Measurements from ENCODE around the gene TGOLN2.

Gene TGOLN2

GRCh38 chr2:85309699-85310321 is 18.0 kb downstream of the TGOLN2 start:
- FAIRE-seq: no peak

GRCh38 chr2:85308896-85309555 is 18.8 kb downstream of the TGOLN2 start:
- DNase-seq (ENCODE audit: low spot score): peak; percentile 20
- FAIRE-seq: no peak

More at GRCh38 chr2:85309699-85310321, 18.0 kb downstream of the TGOLN2 start:
- no peak for DNase-seq (ENCODE audit: low spot score)

GRCh38 chr2:85308201-85308600 is 19.6 kb downstream of the TGOLN2 start:
- DNase-seq (ENCODE audit: low spot score): no peak
- no peak for FAIRE-seq

DNA sequence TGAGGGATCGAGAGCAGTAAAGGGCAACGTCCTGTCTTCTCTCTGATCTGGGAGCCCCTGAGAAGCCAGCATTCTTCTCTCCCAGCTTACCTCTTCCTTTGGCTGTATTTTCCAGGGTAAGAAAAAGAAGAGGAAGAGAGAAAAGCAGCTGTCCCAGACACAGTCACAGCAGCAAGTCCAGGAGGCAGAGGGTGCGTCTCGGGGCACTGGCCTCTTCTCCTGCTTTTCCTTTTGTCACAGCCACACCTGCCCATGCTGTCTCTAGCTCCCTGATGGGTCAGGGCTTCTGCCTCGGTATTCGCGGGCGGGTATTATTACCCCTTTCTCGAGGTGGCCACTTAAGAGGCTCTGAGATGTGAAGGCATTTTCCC is 20.3 kb downstream of the TGOLN2 start:
- FAIRE-seq (no peak), DNase-seq (ENCODE audit: low spot score) (no peak)

DNA sequence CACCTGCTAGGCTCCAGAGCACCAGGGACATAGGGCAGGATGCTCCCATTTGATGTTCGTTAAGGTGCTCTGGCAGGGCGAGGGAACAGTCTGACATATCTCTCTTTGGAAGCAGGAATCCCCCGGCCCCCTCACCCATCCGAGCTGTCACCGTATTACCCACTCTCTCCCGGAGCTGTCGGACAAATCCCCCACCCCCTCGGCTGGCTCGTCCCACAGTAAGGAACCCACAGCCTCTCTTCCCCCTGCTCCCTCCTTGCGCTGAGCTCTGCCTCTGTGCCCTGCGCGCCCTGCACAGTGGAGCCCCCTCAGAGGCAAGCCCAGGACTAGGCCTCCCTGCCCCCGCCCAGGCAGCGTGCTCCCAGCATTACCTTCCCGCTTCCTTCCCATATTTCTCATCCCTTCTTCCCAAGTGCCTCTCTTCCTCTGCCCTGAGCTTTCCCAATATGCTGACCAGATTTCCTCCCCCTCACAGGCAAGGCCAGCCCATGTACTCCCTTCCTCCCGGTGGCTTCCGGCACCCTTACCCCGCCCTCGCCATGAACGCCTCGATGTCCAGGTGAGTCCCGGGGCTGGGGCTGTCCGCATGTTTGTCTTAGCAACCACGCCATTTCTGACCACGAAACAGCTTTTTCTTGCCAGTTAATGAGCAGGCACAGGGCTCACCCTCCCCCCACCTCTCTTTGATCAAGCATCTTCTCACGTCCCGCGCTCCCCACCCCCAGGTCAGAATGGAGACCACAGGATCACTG is 23.8 kb downstream of the TGOLN2 start:
- no peak for DNase-seq (ENCODE audit: low spot score)
- FAIRE-seq: no peak

DNA sequence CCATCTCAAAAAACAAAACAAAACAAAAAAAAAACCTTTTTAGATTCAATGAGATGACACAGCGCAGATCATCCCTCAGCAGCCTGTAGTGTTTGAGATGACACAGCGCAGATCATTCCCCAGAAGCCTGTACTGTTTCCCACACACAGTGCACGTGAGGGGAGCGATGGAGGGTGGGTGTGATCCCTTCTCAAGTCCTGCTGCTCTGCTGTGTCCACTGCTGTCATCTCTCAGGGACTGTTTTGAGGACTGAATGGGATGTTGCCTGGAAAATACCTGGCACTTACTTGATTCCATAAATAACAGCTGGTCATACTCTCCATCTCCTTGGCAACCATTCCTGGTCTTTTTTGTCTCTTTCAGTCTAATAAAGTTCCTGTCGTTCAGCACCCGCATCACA is 25.7 kb downstream of the TGOLN2 start:
- FAIRE-seq (no peak), DNase-seq (ENCODE audit: low spot score) (no peak)

DNA sequence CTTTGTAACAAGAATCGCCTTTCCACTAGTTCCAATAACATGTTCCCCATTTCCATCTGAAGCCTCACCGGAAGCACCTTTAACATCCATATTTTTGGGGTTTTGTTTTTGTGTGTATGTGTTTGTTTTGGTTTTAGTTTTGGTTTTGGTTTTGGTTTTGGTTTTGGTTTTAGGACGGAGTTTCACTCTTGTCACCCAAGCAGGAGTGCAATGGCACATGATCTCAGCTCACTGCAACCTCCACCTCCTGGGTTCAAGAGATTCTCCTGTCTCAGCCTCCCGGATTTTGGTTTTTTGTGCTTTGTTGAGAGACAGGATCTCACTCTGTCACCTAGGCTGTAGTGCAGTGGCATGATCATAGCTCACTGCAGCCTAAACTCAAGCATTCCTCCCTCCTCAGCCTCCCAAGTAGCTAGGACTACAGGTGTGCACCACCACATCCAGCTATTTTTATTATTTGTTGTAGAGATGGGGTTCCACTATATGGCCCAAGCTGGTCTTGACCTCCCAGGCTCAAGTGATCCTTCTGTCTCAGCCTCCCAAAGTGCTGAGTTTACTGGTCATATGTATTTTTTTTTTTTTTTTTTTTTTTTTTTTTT is 36.3 kb downstream of the TGOLN2 start:
- DNase-seq (ENCODE audit: low spot score) (no peak), FAIRE-seq (no peak)

GRCh38 chr2:85288244-85288725 is 39.5 kb downstream of the TGOLN2 start:
- DNase-seq (ENCODE audit: low spot score) (peak; percentile 69), FAIRE-seq (no peak)

- DNase-seq (ENCODE audit: low spot score): no peak
- FAIRE-seq: no peak
These were observed 40.1 kb downstream of the TGOLN2 start for GRCh38 chr2:85287721-85288120.

DNA sequence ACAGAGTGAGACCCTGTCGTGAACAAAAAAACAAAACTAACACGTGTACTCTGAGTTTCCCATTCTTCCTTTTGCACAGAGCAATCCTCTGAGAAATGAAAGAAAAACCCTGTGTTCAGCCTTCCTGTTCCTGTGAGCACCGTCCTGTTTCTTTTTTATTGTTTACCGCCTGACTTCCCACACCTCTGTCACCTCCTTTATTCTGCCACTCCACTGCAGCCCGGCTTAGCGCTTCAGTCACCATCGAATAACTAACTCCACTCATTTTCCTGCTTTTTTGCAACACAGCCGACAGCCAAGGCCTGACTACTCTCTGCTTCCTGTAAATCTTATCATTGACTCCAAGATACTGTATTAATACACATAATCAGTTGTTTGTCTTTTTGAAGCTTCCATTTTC is 40.9 kb downstream of the TGOLN2 start:
- FAIRE-seq (no peak), DNase-seq (ENCODE audit: low spot score) (no peak)

DNA sequence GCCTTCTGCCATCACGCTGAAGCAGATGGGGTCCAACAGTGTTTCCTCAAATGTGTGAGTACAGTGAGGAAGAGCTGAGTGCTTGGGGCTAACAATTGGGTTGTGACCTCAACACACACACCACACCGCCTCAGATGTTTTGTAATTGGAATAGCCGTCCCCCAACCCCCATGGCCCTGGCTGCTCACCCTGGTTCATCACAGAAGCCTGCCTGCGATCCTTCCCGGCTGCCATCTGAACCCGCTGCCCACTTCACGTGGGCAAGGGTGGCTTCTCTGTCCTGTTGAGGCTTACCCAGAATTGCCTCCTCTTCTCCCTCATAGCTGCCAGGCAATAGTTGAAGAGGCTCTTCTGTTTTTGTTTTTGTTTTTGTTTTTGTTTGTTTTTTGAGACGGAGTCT is 44.1 kb downstream of the TGOLN2 start:
- DNase-seq (ENCODE audit: low spot score) (no peak), FAIRE-seq (no peak)

DNA sequence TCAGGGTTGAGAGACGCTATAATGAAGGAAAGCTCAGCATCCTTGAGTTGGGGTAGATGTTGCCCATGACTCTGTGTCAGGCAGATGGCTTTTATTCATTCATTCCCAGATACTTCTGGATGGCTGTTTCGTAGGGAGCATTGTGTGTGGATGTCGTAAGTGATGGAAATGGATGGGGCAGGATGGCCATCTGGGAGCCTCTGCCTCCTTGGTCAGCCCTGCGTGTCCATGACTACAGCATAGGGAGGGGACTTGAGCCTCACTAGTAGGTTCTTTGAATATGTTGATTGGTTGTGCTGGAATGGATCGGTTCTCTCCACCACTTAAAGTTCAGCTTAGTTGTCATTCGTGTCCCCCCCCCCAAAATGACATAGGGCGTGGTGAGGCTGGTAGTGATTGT is 44.9 kb downstream of the TGOLN2 start:
- FAIRE-seq (no peak), DNase-seq (ENCODE audit: low spot score) (no peak)

- no peak for DNase-seq (ENCODE audit: low spot score)
- no peak for FAIRE-seq
These were observed 46.2 kb downstream of the TGOLN2 start for GRCh38 chr2:85281553-85281952.

GRCh38 chr2:85278361-85278760 is 49.4 kb downstream of the TGOLN2 start:
- no peak for DNase-seq (ENCODE audit: low spot score)
- no peak for FAIRE-seq

- DNase-seq (ENCODE audit: low spot score) (no peak), FAIRE-seq (no peak)
These were observed 50.2 kb downstream of the TGOLN2 start for GRCh38 chr2:85277416-85278158.

DNA sequence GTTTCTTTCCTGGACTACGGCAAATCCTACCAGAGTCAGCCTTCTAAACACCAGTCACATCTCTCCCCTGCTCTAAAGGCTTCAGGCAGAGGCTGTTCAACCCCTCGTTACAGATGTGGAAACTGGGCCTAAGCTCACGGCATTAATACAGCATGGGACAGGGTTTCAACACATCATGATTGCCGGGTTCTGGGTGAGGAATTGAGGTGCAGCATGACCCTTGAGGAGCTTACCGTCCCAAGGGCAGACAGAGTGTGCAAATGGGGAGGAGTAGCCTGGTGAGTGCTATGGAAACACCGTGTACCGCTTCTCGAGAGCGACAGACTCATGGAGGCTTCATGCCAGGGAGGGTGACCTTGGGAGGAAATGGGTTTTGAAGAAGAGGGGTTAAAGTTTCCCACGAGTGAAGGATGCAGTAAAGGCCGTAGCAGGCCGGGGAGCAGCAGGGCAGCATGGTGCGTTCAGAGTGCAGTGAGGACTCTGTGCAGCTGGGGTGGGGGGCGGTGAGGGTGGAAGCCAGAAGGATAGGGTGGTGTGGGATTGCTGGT is 51.1 kb downstream of the TGOLN2 start:
- DNase-seq (ENCODE audit: low spot score) (no peak), FAIRE-seq (no peak)

DNA sequence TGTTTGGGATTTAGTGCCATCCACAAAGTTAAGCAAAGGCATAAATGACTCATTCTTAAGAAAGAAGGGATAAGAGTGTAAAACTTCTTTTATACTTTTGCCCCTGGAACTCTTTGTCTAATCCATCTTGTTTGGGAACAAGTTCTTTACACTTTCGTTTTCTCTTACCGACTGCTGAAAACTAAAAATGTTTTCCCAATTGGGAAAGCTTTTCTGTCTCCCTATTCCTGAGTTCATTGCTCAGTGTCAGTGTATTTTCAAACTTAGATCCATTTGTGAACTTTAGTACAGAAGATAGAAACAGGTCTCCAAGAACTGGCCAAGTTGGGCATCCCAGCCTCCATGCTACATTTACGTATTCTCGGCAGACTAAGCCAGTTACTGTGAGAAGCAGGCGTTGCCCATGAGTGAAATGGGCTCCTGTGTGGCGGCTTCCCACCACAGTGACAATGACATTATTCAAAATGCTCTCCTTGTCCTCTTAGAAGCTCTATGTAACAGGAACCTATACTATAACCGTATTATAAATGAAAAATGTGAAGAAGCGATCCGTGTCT is 51.7 kb downstream of the TGOLN2 start:
- no peak for FAIRE-seq
- no peak for DNase-seq (ENCODE audit: low spot score)

GRCh38 chr2:85273738-85274731 is 53.8 kb downstream of the TGOLN2 start:
- FAIRE-seq (peak; percentile 68), DNase-seq (ENCODE audit: low spot score) (peak; percentile 77)

DNA sequence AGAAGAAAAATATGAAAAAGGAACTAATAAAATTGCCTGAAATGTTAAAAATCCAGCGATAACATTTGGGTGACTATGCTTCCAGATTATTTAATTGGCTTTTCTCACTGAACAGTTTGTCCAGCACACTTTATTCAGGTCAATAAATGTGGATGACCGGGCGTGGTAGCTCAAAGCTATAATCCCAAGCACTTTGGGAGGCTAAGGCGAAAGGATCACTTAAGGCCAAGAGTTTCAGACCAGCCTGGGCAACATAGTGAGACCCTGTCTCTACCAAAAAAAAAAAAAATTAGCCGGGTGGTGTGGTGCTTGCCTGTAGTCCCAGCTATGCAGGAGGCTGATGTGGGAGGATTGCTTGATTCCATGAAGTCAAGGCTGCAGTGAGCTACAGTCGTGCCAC is 55.4 kb downstream of the TGOLN2 start:
- FAIRE-seq (no peak), DNase-seq (ENCODE audit: low spot score) (no peak)

DNA sequence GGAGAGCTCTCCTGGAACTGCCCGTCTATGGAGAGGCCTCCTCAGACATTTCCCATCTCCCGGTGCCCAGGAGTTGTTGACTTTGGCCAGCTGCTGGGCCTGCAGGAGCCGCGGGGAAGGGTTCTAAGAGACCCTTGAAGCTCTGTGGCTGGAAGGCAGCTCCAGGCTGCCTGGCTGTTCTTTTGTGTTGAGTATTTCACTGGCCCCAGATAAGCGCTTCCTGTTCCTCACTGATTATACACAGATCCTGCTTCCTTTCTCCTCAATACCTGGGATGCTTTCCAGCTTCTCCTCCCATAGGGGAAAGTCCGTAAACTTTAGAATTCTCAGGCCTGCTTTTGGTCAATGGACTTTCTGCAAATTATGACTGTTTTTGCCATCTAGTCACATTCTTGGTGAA is 57.8 kb downstream of the TGOLN2 start:
- FAIRE-seq (no peak), DNase-seq (ENCODE audit: low spot score) (no peak)

Data from urothelium cell line (cell line).